Fibroblast of skin of back (primary cell): ENCODE data around the gene AFAP1.

ENCODE experiments used
- DNase-seq: peaks from one replicate; pipeline ENCODE4 v3.0.0-alpha.2; 2013

AFAP1 gene

GRCh38 chr4:7780751-7781348, 158.8 kb downstream of the AFAP1 start:
- no peak for DNase-seq

DNA sequence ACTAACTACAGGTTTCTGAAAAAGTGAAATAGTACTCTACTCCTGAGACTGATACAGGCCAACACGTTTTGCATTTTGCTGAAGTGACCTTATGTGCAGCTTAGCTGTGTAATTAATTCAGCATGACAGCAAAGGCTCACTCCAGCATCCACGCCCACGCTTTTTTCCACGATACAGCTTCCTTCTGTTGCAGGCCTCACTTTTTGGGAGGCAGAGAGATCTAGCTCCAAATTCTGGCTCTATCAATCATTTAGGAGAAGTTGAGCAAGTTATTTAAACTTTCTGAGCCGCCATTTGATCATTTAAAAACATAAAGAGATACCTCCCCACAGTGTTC, 160.3 kb downstream of the AFAP1 start:
- DNase-seq = no peak

DNA sequence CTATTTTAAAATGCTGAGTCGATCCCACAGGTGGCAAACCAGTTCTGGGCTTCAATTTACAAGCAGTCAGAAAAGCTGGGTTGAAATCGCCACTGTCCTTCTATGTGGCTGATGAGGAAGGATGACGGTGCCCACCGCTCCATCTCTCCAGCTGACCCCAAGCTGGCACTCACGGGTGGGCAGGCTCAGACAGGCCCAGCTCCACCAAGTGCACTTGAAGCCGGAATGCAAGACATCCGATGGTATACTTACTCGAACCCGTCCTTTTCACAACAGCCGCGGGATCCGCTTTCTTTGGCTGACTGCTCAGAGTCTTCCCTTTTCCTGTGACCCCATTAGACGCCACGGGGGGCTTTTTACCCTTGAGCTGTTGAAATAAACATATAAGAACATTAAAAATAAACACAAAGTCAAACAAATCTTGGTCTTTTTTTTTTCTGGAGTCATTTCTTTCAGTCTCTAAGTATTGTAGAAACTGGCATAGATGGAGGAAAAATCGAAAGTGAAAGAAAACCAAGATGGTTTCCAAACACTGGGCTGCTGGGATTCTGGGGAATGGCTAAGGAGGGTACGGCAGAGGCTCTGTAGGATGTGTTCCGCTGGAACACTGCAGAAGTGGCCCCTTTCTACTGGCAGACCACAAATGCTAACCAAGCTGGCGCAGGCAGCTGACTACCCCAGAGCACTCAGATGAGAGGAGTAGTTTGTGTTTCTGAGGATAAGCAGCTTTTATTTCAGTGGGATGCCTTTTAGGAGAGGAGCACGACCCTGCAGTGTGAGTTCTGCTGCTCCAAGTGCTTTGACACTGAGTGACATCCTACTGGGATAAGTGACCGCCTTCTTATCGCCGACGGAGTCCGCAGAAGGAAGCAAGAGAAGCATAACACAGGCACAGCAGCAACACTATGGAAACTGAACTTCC, 160.9 kb downstream of the AFAP1 start:
- DNase-seq = no peak

GRCh38 chr4:7777871-7778509, 161.7 kb downstream of the AFAP1 start:
- no peak for DNase-seq

DNA sequence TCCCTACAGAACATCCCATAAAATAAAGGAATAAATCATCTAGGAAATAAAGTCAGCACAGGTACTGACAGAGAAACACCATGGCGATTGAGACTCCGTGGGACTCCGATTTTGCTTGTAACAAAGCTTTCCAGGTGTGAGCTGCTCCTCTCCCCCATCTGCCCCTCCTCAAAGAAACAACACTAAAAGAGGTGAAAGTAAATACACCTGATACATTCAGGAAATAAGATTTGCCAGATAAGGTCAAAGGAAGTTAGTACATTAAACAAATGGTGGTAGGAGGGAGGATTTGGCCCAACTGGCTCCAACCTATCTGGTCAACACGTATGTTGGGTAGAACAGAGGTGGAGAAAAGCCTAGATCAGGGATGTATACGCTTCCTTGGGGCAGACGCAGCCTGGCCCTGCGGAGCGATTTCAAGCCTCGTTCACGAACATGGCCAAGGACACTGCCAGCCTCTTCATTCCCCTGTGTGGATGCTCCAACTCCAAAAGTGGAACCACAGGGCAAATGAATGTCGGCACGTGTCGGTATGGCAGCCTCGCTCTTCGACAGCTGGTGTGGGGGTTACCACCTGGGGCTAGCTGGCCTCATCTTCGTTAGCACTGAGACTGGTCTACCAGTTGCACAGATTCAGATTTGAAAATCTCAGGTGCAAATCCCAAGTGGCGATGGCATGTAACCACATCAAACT, 162.5 kb downstream of the AFAP1 start:
- DNase-seq = no peak

GRCh38 chr4:7775396-7775795, 164.3 kb downstream of the AFAP1 start:
- DNase-seq = no peak

DNA sequence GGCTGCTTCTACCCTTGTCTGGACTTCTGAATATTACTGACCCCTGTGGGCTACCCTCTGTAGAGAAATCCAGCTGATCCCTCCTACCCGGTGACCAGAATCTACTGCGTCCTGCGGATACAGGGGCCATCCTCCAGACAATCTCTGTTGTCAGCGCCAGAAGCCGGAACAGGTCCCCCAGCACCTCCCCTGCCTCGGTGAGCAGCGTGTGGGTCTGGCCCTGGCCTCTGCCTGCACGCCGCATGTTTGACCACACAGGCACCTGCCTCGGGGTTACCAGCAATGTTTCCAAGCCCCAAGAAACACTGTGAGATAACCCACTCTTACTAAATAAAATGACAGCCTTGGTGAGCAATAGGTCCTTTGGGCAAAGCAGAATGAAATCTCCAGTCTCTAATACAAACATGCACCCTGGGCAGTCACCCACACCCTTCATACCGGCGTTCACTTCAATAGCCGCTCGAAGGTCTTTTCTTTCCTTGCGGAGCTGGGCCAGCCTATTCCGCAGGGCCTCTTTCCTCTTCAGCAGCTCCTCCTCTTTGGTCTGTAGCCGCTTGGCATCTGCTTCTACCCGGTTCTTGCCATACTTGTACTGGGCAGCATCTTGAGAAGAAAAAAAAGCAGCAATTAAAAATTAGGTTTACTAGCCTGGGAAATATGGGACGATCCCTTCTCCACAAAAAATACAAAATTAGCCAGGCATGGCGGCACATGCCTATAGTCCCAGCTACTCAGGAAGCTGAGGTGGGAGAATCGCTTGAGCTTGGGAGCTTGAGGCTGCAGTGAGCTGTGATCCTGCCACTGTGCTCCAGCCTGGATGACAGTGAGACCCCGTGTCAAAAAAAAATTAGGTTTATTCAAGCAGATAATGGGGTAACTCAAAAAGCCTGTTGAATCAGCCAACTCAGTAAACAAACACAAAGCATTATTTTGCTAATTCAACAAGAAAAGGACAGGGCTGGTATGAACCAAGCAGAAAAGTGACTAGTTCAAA, 165.1 kb downstream of the AFAP1 start:
- no peak for DNase-seq

- no peak for DNase-seq
Observed at GRCh38 chr4:7773401-7774180, 166.1 kb downstream of the AFAP1 start.

DNA sequence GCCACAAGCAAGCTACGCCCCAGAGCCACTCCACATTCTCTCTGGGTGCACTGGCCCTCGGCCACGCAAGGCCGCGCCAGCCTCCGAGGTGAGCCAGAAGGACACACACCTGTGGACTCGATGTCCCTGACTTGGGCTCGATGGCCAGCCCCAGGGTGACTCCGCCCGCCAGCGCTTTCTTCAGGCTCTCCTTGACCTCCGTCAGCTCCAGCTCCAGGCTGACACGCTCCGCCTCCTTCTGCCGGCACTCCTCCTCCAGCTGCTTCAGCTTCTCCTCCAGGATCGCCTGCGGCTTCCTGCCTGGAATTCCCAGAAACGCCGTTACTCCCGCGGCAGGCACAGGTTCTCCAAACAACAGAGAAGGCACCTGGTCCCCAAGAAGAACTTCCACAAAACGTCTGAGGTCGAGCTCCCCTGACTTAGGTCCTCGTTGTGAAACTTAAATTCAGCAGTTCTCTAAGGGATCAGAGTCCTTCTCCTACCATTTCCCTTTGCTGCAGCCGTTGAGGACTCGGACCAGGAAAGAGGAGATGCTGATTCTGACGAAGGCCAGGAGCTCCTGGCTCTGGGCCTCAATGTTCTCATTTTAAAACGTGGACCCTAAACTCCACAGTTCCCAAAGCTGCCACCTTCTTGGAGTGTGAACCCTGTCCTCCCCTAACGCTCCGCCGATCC, 166.8 kb downstream of the AFAP1 start:
- DNase-seq = no peak

GRCh38 chr4:7771541-7772507, 167.8 kb downstream of the AFAP1 start:
- DNase-seq = no peak

GRCh38 chr4:7771056-7771455, 168.6 kb downstream of the AFAP1 start:
- DNase-seq = no peak

DNA sequence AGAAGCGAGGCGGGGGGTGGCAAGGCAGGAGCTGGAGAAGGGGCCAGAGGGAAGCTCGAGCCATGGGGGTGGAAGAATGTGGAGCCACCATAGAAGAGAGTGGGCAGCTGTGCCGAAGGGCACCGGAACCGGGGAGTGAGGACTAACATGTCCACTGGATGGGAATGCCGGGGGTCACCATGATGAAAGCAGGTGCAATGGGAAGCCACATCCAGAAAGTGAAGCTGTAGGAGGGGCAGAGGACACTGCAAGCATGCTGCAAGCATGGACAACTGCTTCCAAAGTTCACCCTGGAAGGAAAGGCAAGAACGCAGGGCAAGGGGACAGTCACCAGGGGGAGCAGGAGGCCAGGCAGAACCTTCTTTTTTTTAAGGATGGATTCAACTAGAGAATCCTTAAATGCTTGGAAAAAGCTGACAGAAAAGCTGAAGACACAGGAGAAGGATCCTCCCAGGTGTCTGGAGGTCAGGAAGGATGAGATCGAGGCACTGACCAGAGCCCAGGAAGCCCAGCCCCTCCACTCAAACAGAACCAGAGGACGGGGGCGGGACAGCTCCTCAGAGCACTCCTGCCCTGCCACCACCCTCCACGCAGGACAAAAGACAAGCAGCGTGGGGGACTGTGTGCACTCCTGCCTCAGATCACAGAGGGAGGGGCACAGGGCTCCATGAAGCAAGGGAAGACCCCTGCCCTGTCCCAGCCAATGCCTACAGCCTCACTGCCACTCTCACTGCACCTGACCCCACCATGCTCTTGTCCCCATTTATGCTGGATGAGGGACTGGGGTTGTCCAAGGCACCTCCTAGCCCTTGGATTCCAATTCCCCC, 169.2 kb downstream of the AFAP1 start:
- DNase-seq = peak; percentile 33

GRCh38 chr4:7769396-7770223, 170.1 kb downstream of the AFAP1 start:
- no peak for DNase-seq

GRCh38 chr4:7768736-7769135, 170.9 kb downstream of the AFAP1 start:
- DNase-seq = no peak

DNA sequence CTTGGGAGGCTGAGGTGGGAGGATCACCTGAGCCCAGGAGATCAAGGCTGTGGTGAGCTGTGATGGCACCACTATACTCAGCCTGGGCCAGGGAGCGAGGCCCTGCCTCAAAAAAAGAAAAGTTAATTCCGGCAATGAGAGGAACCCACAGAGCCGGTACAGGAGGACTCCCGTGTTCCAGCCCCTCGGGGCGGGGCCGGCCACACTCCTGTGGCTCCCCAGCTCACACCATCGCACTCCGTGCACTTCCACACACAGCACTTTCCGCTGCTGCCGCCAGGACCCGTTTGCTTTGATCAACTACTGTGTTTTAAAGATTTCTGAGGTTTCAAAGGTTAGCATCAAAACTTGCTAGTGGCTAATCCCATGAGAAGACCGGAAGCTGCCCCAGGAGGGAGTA, 171.7 kb downstream of the AFAP1 start:
- DNase-seq = no peak

GRCh38 chr4:7767526-7767925, 172.1 kb downstream of the AFAP1 start:
- no peak for DNase-seq

- DNase-seq = no peak
Observed at GRCh38 chr4:7766661-7767345, 172.9 kb downstream of the AFAP1 start.
